ENCODE measurements around the gene TNPO3.
A peak's percentile ranks its signal among the peaks of the same experiment; 100 is the strongest.
"Not testable (repeated sequence)": the region's sequence is repeated elsewhere in the genome, so short reads cannot be mapped to it uniquely, and the experiment has no call there.

The TNPO3 gene

DNA sequence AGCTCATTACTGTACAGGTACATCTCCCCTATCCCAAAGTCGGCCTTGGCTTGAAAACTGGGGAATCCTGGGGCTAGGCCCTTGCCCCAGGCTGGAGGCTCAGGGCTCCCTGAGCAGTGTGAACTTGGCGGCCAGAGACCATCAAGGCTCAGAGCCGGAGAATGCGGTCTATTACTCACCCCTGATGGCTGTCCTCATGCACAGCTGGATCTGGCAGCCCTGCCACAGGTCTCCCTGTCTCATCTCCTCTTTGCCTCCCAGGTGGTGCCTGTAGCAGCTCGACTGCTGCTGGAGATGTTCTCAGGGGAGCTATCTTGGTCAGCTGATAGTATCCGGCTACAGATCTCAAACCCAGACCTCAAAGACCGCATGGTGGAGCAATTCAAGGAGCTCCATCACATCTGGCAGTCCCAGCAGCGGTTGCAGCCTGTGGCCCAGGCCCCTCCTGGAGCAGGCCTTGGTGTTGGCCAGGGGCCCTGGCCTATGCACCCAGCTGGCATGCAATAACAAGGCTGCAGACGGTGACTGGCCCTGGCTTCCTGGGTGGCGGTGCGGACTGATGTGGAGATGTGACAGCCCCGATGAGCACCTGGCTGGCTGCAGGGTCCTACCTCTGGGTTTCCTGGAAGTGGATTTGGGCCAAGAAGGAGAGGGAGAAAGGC is 106.5 kb downstream of the TNPO3 start:
- TF ChIP-seq, protein P1, sequence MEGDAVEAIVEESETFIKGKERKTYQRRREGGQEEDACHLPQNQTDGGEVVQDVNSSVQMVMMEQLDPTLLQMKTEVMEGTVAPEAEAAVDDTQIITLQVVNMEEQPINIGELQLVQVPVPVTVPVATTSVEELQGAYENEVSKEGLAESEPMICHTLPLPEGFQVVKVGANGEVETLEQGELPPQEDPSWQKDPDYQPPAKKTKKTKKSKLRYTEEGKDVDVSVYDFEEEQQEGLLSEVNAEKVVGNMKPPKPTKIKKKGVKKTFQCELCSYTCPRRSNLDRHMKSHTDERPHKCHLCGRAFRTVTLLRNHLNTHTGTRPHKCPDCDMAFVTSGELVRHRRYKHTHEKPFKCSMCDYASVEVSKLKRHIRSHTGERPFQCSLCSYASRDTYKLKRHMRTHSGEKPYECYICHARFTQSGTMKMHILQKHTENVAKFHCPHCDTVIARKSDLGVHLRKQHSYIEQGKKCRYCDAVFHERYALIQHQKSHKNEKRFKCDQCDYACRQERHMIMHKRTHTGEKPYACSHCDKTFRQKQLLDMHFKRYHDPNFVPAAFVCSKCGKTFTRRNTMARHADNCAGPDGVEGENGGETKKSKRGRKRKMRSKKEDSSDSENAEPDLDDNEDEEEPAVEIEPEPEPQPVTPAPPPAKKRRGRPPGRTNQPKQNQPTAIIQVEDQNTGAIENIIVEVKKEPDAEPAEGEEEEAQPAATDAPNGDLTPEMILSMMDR (IDR thresholded peaks at IDR 0.05; ENCODE audit: control insufficient read depth, insufficient read depth, low read depth, low read length, missing control alignments) = no peak
- no peak for DNase-seq (ENCODE audit: low read depth)
- H3K4me3 ChIP-seq (ENCODE audit: control insufficient read depth, low read depth, low read length) = no peak overlapping the region

DNA sequence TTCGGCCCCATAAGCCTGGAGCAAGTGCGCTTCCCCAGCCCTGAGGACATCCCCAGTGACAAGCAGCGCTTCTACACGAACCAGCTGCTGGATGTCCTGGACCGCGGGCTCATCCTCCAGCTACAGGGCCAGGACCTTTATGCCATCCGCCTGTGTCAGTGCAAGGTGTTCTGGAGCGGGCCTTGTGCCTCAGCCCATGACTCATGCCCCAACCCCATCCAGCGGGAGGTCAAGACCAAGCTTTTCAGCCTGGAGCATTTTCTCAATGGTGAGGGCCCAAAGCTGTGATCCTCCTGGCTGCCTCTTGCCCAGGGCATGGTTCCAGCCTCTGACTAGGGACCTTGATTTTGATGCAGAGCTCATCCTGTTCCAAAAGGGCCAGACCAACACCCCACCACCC is 107.1 kb downstream of the TNPO3 start:
- TF ChIP-seq, protein P1 (IDR thresholded peaks at IDR 0.05; ENCODE audit: control insufficient read depth, insufficient read depth, low read depth, low read length, missing control alignments) = no peak
- no peak for DNase-seq (ENCODE audit: low read depth)
- no peak overlapping the region for H3K4me3 ChIP-seq (ENCODE audit: control insufficient read depth, low read depth, low read length)

DNA sequence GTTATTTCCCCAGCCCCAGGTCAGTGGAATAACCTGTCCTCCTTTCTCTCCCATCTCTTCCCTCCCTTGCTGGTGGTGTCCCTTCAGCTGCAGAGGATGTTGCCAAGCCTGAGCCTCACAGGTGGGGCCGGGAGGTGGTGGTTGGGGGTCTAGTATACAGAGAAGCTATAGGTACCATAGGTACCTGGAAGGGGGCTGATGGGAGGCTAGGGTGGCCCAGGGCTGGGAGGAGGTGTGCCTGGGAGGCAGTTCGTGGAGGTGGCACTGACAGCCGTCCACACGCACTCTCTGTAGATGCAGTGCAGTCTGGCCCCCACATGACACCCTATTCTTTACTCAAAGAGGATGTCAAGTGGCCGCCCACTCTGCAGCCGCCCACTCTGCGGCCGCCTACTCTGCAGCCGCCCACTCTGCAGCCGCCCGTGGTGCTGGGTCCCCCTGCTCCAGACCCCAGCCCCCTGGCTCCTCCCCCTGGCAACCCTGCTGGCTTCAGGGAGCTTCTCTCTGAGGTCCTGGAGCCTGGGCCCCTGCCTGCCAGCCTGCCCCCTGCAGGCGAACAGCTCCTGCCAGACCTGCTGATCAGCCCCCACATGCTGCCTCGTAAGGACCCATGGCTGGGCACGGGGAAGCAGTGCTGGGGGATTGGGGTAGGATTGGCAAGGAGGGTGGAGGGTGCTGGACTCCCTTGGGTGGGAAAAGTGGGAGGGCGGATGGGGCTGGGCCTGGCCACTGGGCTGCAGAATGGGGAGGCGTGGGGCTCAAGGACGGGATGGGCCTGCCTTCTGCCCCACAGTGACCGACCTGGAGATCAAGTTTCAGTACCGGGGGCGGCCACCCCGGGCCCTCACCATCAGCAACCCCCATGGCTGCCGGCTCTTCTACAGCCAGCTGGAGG is 107.7 kb downstream of the TNPO3 start:
- DNase-seq (ENCODE audit: low read depth) = no peak
- no peak overlapping the region for H3K4me3 ChIP-seq (ENCODE audit: control insufficient read depth, low read depth, low read length)
- TF ChIP-seq, protein P1 (IDR thresholded peaks at IDR 0.05; ENCODE audit: control insufficient read depth, insufficient read depth, low read depth, low read length, missing control alignments) = peak; percentile 19

DNA sequence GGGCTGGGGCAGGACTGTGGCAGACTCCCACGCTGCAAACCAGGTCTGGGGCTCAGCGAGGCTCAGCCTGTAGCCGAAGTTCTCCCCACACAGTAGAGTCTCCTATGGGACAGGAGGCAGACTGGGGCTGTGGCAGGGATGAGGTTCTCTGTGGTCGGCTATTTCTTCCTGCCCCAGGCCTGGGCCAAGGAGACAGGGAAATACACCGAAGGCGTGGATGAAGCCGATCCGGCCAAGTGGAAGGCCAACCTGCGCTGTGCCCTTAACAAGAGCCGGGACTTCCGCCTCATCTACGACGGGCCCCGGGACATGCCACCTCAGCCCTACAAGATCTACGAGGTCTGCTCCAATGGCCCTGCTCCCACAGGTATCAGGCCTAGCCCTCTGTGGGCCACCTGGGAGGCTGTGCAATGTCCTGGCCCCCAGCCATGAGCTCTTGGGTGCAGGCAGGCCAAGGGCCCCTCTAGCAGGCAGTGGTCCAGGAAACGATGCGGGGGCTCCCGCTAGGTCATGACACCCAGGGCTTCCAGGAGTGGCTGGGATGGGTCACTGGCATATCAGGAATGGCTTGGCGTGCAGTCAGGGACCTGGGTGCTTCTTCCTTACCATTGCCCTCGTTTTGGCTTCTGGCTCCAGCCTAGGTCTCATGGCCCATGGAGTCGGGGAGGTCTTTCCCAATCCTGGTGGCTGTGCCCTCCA is 109.1 kb downstream of the TNPO3 start:
- TF ChIP-seq, protein P1 (IDR thresholded peaks at IDR 0.05; ENCODE audit: control insufficient read depth, insufficient read depth, low read depth, low read length, missing control alignments) = no peak
- DNase-seq (ENCODE audit: low read depth) = no peak

DNA sequence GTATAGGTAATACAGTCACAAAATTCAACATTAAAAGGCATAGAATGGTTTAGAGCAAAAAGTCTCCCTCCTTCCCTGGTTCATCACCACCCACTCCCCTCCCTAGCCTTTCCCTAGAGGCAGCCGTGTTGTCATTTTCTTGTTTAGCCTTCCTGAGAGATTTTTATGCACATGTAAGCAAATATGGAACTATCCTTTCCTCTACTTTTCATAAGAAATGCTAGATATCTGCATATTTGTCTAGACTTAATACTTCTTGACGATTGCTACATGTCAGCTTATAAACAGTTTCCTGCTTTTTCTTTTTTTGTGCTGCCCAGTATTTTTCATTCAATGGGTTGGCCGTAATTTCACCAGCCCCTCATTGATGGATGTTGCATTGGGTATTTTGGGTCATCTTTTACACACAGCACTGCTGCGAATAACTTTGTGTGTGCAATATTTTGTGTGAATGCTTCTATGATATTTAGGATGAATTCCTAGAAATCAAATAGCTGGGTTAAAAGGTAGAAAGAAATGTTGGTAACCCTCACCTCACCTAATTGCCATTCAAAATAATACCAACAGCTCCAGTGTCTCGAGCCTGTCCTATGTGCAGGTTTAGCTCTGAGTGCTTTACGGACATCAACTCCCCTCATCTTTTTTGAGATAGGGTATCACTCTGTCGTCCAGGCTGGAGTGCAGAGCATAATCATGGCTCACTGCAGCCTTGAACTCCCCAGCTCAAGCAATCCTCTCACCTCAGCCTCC is 110.2 kb downstream of the TNPO3 start:
- no peak for DNase-seq (ENCODE audit: low read depth)
- TF ChIP-seq, protein P1 (IDR thresholded peaks at IDR 0.05; ENCODE audit: control insufficient read depth, insufficient read depth, low read depth, low read length, missing control alignments) = no peak
- no peak overlapping the region for H3K4me3 ChIP-seq (ENCODE audit: control insufficient read depth, low read depth, low read length)

More for the DNA sequence above, 109.1 kb downstream of the TNPO3 start:
- no peak overlapping the region for H3K4me3 ChIP-seq (ENCODE audit: control insufficient read depth, low read depth, low read length)

DNA sequence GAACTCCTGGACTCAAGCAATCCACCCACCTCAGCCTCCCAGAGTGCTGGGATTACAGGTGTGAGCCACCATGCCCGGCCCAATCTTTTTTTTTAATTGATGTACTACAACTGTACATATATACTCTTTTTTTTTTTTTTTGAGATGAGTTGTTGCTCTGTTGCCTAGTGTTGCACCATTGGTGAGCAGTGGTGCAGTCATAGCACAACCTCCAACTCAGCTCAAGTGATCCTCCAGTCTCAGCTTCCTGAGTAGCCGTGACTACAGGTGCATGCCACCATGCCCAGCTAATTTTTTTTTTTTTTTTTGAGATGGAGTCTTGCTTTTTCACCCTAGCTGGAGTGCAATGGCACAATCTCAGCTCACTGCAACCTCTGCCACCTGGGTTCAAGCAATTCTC is 111.7 kb downstream of the TNPO3 start:
- not testable (repeated sequence) for DNase-seq (ENCODE audit: low read depth); H3K4me3 ChIP-seq (ENCODE audit: control insufficient read depth, low read depth, low read length)

Measured in AG09309 (cell line).